Adrenal gland (tissue), 5 donors: ENCODE measurements around the gene XIRP1.
A peak's percentile ranks its signal among the peaks of the same experiment; 100 is the strongest.

Source experiments
- CTCF ChIP-seq, 6 experiments: fragments of 450-650 bp in 4 of 6; fragments of 200-600 bp in 2 of 6; sonication (generic) in 1 of 6; IDR thresholded peaks; 1 replicate in 5 of 6; 2 replicates in 1 of 6; pipeline versions ENCODE4 v1.5.1 to v1.8.0; 2016 to 2021; ENCODE audit warnings: antibody characterized with exemption in 6 of 6, mild to moderate bottlenecking in 2 of 6, moderate library complexity in 1 of 6
- POLR2A ChIP-seq, 2 donors: fragments of 450-650 bp; IDR thresholded peaks; one replicate each; pipeline ENCODE4 v1.6.1; 2017; ENCODE audit warnings: antibody characterized with exemption in 2 of 2, mild to moderate bottlenecking in 2 of 2, moderate library complexity in 1 of 2
- donor health status: DM: no; HTN: no; CAD: no.

GRCh38 chr3:39180546-39181346 is 11.6 kb downstream of the XIRP1 start:
- TF ChIP-seq CTCF (IDR thresholded peaks at IDR 0.05) = peak in 3 of 6 experiments; percentile 28 to 52 (median 34)
- peak; percentile 32 to 34 for TF ChIP-seq POLR2A (IDR thresholded peaks at IDR 0.05)
